Measurements from ENCODE around the gene MIPOL1.

The MIPOL1 gene

GRCh38 chr14:37592482-37593408 is 395.0 kb downstream of the MIPOL1 start:
- DNase-seq (ENCODE audit: extremely low read depth, low read depth) = no peak
- TF ChIP-seq CTCF (IDR thresholded peaks at IDR 0.05; ENCODE audit: low read depth, low read length) = no peak

GRCh38 chr14:37593511-37594237 is 395.9 kb downstream of the MIPOL1 start:
- TF ChIP-seq CTCF (IDR thresholded peaks at IDR 0.05; ENCODE audit: low read depth, low read length) = no peak
- DNase-seq (ENCODE audit: extremely low read depth, low read depth) = no peak

- peak; percentile 44 for DNase-seq (ENCODE audit: extremely low read depth, low read depth)
- TF ChIP-seq CTCF (IDR thresholded peaks at IDR 0.05; ENCODE audit: low read depth, low read length) = peak; percentile 90
Measured at GRCh38 chr14:37594238-37594970, 396.7 kb downstream of the MIPOL1 start.

GRCh38 chr14:37594971-37595808 is 397.5 kb downstream of the MIPOL1 start, which contains the start of the genes FOXA1 and TTC6:
TSS of gene FOXA1 (minus strand) at chr14:37595249. CDS start at chr14:37594972, 277 bp downstream.
TSS of gene TTC6 (plus strand) at chr14:37595629. CDS start at chr14:37622065, 26,436 bp downstream.
- no peak for DNase-seq (ENCODE audit: extremely low read depth, low read depth)
- no peak for TF ChIP-seq CTCF (IDR thresholded peaks at IDR 0.05; ENCODE audit: low read depth, low read length)

GRCh38 chr14:37595809-37596621 is 398.3 kb downstream of the MIPOL1 start:
- no peak for TF ChIP-seq CTCF (IDR thresholded peaks at IDR 0.05; ENCODE audit: low read depth, low read length)
- no peak for DNase-seq (ENCODE audit: extremely low read depth, low read depth)
